GM12878 (cell line): Measurements from ENCODE around the gene CCDC85B. TPM values are rescaled to one million over a fixed set of nuclear protein-coding genes. Genes with fewer than 3 reads are reported as not detected.

ENCODE experiments used
- ATAC-seq: fragments of 200-7000 bp; cut with Tn5 transposase; 3 replicates; pipeline ENCODE4 v1.9.1; 2020; ENCODE audit warnings: mild to moderate bottlenecking, moderate library complexity
- BruUV-seq: library from RNA; stranded (reverse); fragments of 400-500 nt; replicated peaks from 2 replicates; lab custom pipeline; 2021; lab: Mats Ljungman, UMichigan
- CTCF ChIA-PET: fragments of 300-600 bp; sonication (Branson Sonifier 250); formaldehyde crosslinking; extraction: SDS; loops from one replicate; lab custom pipeline; 2021; ENCODE audit warnings: inconsistent platforms; lab: Yijun Ruan, JAX
- POLR2A ChIA-PET: fragments of 350-600 bp; formaldehyde crosslinking; extraction: SDS; loops from one replicate; lab custom pipeline; 2021; ENCODE audit warnings: inconsistent platforms; lab: Charles Lee
- RAD21 ChIA-PET: fragments of 300-600 bp; sonication (Branson Sonifier 250); formaldehyde crosslinking; loops from one replicate; lab custom pipeline; 2023; ENCODE audit warnings: antibody characterized with exemption; ENCODE audit not compliant: unreplicated experiment; lab: Charles Lee
- SMC1A ChIA-PET: fragments of 300-600 bp; sonication (Branson Sonifier 250); formaldehyde crosslinking; loops from one replicate; lab custom pipeline; 2023; ENCODE audit not compliant: unreplicated experiment, uncharacterized antibody; lab: Charles Lee
- DNase-seq: peaks from one replicate; pipeline ENCODE4 v3.0.0-alpha.2; 2011; ENCODE audit warnings: low read depth, low spot score
- FAIRE-seq: peaks from 3 replicates; lab custom pipeline; 2011; peaks lifted over from hg19 to GRCh38; lab: Jason Lieb, UNC
- H2AFZ ChIP-seq: 2 replicates; pipeline ENCODE4 v1.6.0; 2011; ENCODE audit warnings: low read depth, low read length, control low read depth; ENCODE audit not compliant: control insufficient read depth
- H3K27ac ChIP-seq: 2 replicates; pipeline ENCODE4 v1.5.1; 2011; ENCODE audit warnings: control low read depth; ENCODE audit not compliant: control insufficient read depth, insufficient read depth
- H3K27me3 ChIP-seq, 2 experiments: replicated peaks in 1 of 2; 2 replicates each; pipeline versions ENCODE4 v1.6.0 to v1.6.1; 2011; ENCODE audit warnings: low read length in 1 of 2; ENCODE audit not compliant: control insufficient read depth in 2 of 2, insufficient read depth in 2 of 2
- H3K36me3 ChIP-seq, 2 experiments: 2 replicates each; pipeline ENCODE4 v1.5.1; 2011; ENCODE audit warnings: low read length in 1 of 2; ENCODE audit not compliant: control insufficient read depth in 2 of 2, insufficient read depth in 2 of 2
- H3K4me1 ChIP-seq: 2 replicates; pipeline ENCODE4 v1.6.1; 2011; ENCODE audit warnings: mild to moderate bottlenecking, low read length, moderate library complexity, mixed read lengths; ENCODE audit not compliant: control insufficient read depth, insufficient read depth
- H3K4me2 ChIP-seq: 2 replicates; pipeline ENCODE4 v1.6.0; 2011; ENCODE audit warnings: control low read depth; ENCODE audit not compliant: control insufficient read depth, insufficient read depth
- H3K4me3 ChIP-seq: fragments of 200-600 bp; sonication (generic); 2 replicates; pipeline ENCODE4 v1.5.1; 2016
- H3K79me2 ChIP-seq: 2 replicates; pipeline ENCODE4 v1.6.0; 2011; ENCODE audit warnings: low read length; ENCODE audit not compliant: control insufficient read depth, insufficient read depth
- H3K9ac ChIP-seq: 2 replicates; pipeline ENCODE4 v1.8.0; 2011; ENCODE audit warnings: low read length, control low read depth, mixed read lengths; ENCODE audit not compliant: control insufficient read depth, insufficient read depth
- H3K9me3 ChIP-seq: replicated peaks from 3 replicates; pipeline ENCODE4 v1.5.1; 2011; ENCODE audit warnings: mild to moderate bottlenecking, low read length; ENCODE audit not compliant: control insufficient read depth, insufficient read depth
- H4K20me1 ChIP-seq: 2 replicates; pipeline ENCODE4 v1.6.0; 2011; ENCODE audit not compliant: control insufficient read depth, insufficient read depth
- BACH1 ChIP-seq: fragments of 450-650 bp; IDR thresholded peaks from 2 replicates; pipeline ENCODE4 v1.6.1; 2017; ENCODE audit warnings: mild to moderate bottlenecking, borderline replicate concordance
- FOS ChIP-seq: IDR thresholded peaks from 3 replicates; pipeline ENCODE4 v1.6.1; 2011; ENCODE audit warnings: borderline replicate concordance; ENCODE audit not compliant: insufficient read length; ENCODE audit errors: extremely low read depth
- PKNOX1 ChIP-seq: fragments of 450-650 bp; IDR thresholded peaks from 2 replicates; pipeline ENCODE4 v1.6.1; 2016; ENCODE audit warnings: mild to moderate bottlenecking
- SRF ChIP-seq, 2 experiments: IDR thresholded peaks; 2 replicates each; pipeline ENCODE4 v1.6.1; 2011; ENCODE audit warnings: low read depth in 2 of 2, low read length in 2 of 2, mild to moderate bottlenecking in 1 of 2, moderate library complexity in 1 of 2
- SUZ12 ChIP-seq: fragments of 200-600 bp; sonication (generic); IDR thresholded peaks from one replicate; pipeline ENCODE4 v1.6.1; 2018; ENCODE audit warnings: antibody characterized with exemption, mild to moderate bottlenecking; ENCODE audit not compliant: unreplicated experiment
- ZBTB4 ChIP-seq: fragments of 450-650 bp; formaldehyde crosslinking; IDR thresholded peaks from 2 replicates; pipeline ENCODE4 v1.4.0; 2022; ENCODE audit warnings: mild to moderate bottlenecking, moderate library complexity
- WGBS: methylation state at CpG from one replicate; pipeline ENCODE4 v1.1.6; 2016; ENCODE audit warnings: low lambda C conversion rate; ENCODE audit not compliant: insufficient replicate concordance, insufficient coverage; ENCODE audit errors: missing lambda C conversion rate; 5-methylcytosine and 5-hydroxymethylcytosine counted together
- in situ Hi-C: fragments of 300-500 bp; cut with MboI; formaldehyde crosslinking; loops from 9 replicates; pipeline ENCODE4 v1.14.3; 2018; ENCODE audit warnings: mixed read lengths
- intact Hi-C: fragments of 100-400 bp; cut with micrococcal nuclease; formaldehyde crosslinking; loops from one replicate; pipeline ENCODE4 v1.14.2; 2022; ENCODE audit not compliant: unreplicated experiment
- polyA plus RNA-seq, 11 experiments: library from polyadenylated mRNA; depleted of rRNA in 4 of 11; unstranded in 6 of 11; stranded (reverse) in 5 of 11; fragments of >200 nt; fragmentation: Nextera tagmentation in 4 of 11; fragmentation: Illumina TruSeq in 1 of 11; extraction: Ambion mirVana in 4 of 11; extraction: Trizol in 1 of 11; gene quantifications; 1 replicate in 1 of 11; 2 replicates in 10 of 11; pipeline versions ENCODE4 v1.2.1 to v1.2.3, GENCODE V29; 2011 to 2016; ENCODE audit warnings: inconsistent platforms in 2 of 11, missing spikeins in 2 of 11, low read depth in 1 of 11
- total RNA-seq, 4 experiments: library from RNA; depleted of rRNA in 3 of 4; stranded (reverse); fragments of >200 nt in 3 of 4; fragmentation: Illumina TruSeq in 1 of 4; extraction: Trizol in 1 of 4; gene quantifications; 2 replicates each; pipeline versions ENCODE4 v1.2.1 to v1.2.3, GENCODE V29; 2013 to 2021

The CCDC85B gene
- total and polyA plus RNA-seq, 10 of the 15 experiments (the other 5 are each of a cell fraction or from before 2014, with no cell fraction given) = 0.32 to 114 (median 49.5) TPM

DNA sequence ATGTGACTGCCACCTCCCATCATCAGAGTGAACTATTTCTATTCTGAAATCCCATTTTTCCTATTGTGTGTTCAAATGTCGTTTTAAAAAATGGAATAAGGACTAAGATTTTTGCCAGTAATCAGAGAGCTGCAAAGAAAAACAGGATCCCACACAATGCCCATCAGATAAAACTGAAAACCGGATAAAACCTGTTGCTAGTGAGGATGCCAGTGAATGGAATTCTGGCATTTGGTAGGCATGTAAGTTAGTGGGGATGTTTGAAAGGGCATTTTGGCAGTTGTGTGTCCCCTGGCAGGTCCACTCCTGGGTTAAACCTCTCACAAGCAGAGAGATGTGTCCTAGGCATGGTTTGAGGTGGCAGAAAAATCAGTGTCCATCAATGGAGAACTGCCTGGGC lies 34.9 kb downstream of the CCDC85B start:
- Histone ChIP-seq H3K79me2 (peaks cover 5% of the 10 kb centered on the region), H3K36me3 (peaks cover 0 to 2% of the 10 kb centered on the region in 2 experiments; a peak in 2 of 4 replicates), H3K9me3 (no peaks in the 10 kb centered on the region), H3K27ac (no peak overlapping the region), H2AFZ (no peak overlapping the region), H3K4me2 (no peak overlapping the region), H3K4me1 (peaks cover 25% of the 10 kb centered on the region), H3K4me3 (no peak overlapping the region), H4K20me1 (no peaks in the 10 kb centered on the region), H3K9ac (no peak overlapping the region), H3K27me3 (no peaks in the 10 kb centered on the region)
- ATAC-seq = no peak
- 93% methylated on average over 2 of the region's 2 CpGs for WGBS
- FAIRE-seq = no peak
- ChIA-PET RAD21 (no interaction called here), CTCF (no interaction called here), SMC1A (no interaction called here), POLR2A (interaction anchor here (0.9 to 1.9 kb wide), 3 partner anchors 35 to 65 kb away, joined by 3 to 6 read pairs (median 5); partner anchors contain the start of genes CCDC85B, FIBP and MUS81)
- in situ Hi-C loops = no loop called here
- intact Hi-C loops = loop anchor here (5.0 kb wide), 1 partner anchor 33 kb away; the partner anchor contains the start of gene CCDC85B
- BruUV-seq = no TSS peak
- DNase-seq = no peak
- TF ChIP-seq SUZ12 = no peak
- TF ChIP-seq ZBTB4 (CRISPR knock-in tag) = no peak
- no peak for TF ChIP-seq BACH1
- no peak for TF ChIP-seq FOS
- no peak for TF ChIP-seq SRF (IDR thresholded peaks at IDR 0.05; ENCODE audit: low read depth in 2 of 2, low read length in 2 of 2)
- no peak for TF ChIP-seq PKNOX1
